ENCODE measurements around the gene RNF130.
"Not testable (repeated sequence)": the region's sequence is repeated elsewhere in the genome, so short reads cannot be mapped to it uniquely, and the experiment has no call there.

RNF130 gene

GRCh38 chr5:179974246-179974945 lies 97.2 kb downstream of the RNF130 start:
- no peak for DNase-seq (ENCODE audit: low spot score)

DNA sequence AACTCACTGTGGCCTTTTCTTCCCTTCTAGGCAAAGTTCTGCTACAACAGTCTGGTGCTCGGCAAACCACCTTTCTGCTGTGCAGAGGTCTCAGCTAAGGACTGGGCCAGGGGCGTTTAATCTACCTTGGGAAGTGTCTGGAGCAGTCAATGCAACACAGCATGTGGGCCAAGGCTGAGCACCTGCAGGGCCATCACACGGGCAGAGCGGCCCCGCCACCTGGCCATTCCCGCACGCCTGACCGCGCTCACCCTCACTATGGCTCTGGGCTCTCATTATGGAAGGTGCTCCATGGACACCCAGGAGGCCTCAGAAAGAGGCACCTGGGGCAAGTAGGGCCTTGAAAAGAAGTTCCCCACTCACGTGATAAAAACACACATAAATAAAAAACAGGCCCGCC lies 98.2 kb downstream of the RNF130 start:
- no peak for DNase-seq (ENCODE audit: low spot score)

DNA sequence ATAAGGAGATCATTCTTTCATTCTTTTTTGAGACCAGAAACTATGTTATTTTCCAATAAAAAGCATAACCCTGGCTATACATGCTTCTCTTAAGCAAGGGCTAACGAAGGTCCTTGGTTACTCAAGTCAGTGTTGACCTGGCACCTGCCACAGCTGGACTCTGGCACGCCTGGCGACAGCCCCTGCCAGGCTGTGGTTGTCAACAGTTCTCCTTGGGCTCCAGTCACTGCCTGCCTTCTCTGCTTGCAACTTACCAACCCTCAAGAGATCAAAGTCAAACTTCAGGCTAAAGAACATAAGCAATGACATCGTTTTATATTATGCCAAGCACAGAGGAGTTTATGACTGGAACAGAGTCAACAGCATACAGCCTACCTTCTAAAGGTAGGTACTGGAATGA lies 102.4 kb downstream of the RNF130 start:
- no peak for DNase-seq (ENCODE audit: low spot score)

- DNase-seq (ENCODE audit: low spot score) = no peak
Measured at GRCh38 chr5:179967489-179967888, 104.1 kb downstream of the RNF130 start.

DNA sequence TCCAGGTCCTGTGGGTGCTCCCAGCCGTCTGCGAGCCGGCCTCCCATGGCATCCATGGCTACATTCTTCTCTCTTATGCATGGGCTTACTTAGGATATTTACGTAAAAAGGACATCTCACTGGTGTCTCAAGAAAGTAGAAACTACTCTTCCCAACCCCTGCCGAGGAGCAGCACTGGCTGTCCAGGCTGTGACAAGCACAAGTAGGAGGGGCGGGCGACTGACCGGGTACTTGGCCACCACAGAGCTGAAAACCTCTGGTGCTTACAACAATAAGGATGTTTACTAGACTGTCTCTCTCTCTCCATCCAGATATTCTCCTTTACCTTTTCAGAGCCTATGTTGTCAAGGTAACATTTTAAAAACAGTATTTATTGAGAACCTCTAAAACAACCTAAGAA lies 107.5 kb downstream of the RNF130 start:
- DNase-seq (ENCODE audit: low spot score) = no peak

GRCh38 chr5:179963375-179963774 lies 108.2 kb downstream of the RNF130 start:
- DNase-seq (ENCODE audit: low spot score) = no peak

GRCh38 chr5:179960204-179960831 lies 111.2 kb downstream of the RNF130 start:
- no peak for DNase-seq (ENCODE audit: low spot score)

- no peak for DNase-seq (ENCODE audit: low spot score)
Measured at GRCh38 chr5:179959641-179960040, 111.9 kb downstream of the RNF130 start.

- not testable (repeated sequence) for DNase-seq (ENCODE audit: low spot score)
Measured at GRCh38 chr5:179959118-179959517, 112.4 kb downstream of the RNF130 start.

- DNase-seq (ENCODE audit: low spot score) = no peak
Measured at GRCh38 chr5:179955630-179956029, 115.9 kb downstream of the RNF130 start.

- no peak for DNase-seq (ENCODE audit: low spot score)
Measured at GRCh38 chr5:179955062-179955461, 116.5 kb downstream of the RNF130 start.

- DNase-seq (ENCODE audit: low spot score) = no peak
Measured at GRCh38 chr5:179954434-179954833, 117.1 kb downstream of the RNF130 start.

- no peak for DNase-seq (ENCODE audit: low spot score)
Measured at GRCh38 chr5:179953987-179954386, 117.6 kb downstream of the RNF130 start.

GRCh38 chr5:179936976-179937681 lies 134.4 kb downstream of the RNF130 start:
- no peak for DNase-seq (ENCODE audit: low spot score)

DNA sequence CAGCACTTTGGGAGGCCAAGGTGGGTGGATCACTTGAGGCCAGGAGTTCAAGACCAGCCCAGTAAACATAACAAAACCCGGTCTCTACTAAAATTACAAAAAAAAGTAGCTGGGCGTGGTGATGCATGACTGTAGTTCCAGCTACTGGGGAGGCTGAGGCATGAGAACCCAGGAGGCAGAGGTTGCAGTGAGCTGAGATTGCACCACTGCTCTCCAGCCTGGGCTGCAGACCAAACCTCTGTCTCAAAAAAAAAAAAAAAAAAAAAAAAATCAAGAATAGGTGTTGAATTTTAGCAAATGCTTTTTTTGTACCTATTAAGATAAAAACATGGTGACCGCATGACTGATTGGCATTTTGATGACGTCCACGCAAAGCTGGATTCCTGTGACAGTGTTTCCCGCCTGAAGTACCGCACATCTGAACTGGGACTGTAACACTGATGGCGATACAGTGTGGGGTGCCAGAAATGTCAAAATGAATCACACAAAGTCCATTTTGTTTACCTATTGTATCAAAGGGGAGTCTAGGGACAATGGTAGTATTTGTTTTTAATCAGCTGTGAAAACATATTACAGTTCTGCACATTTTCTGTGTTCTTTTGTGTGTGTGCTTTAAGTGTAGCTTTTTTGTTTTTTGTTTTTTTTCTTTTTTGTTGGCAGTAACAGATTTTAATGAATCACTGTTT lies 140.6 kb downstream of the RNF130 start:
- no peak for DNase-seq (ENCODE audit: low spot score)

DNA sequence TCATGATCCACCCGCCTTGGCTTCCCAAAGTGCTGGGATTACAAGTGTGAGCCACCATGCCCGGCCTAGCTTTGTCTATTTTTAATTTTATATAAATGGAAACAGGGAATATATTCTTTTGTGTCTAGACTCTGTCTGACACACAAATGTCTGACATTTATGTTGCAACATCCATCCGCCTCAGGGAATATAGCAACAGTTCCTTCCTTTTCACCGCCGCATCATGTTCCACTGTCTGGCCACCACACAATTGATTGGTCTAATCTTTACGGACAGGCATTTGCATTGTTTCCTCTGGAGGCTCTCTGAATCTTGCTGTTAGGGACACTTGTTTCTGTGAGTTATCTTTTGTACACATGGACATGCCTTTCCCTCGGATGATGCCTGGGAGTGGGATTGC lies 143.7 kb downstream of the RNF130 start:
- no peak for DNase-seq (ENCODE audit: low spot score)

- DNase-seq (ENCODE audit: low spot score) = no peak
Measured at GRCh38 chr5:179926657-179927056, 144.9 kb downstream of the RNF130 start.

GRCh38 chr5:179923436-179923835 lies 148.1 kb downstream of the RNF130 start:
- DNase-seq (ENCODE audit: low spot score) = no peak

DNA sequence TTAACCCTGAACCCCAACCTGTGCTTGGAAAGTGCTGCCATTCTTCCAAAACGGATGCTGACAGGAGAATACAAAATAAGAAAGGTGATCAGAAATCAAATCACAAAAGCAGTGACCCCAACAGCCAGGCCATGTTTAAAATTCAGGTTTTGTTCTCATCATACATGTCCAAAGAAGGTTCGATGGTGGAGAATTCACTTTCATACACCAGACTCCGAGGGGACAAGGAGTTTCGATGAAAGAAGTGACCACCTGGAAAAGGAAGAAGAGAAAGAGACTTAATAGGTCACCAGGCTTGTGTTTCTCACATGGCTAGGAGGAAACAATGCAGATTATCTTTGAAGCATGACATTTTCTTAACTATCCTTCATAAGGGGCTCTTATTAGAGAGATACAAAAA lies 151.4 kb downstream of the RNF130 start:
- no peak for DNase-seq (ENCODE audit: low spot score)

- no peak for DNase-seq (ENCODE audit: low spot score)
Measured at GRCh38 chr5:179919487-179920060, 152.0 kb downstream of the RNF130 start.

DNA sequence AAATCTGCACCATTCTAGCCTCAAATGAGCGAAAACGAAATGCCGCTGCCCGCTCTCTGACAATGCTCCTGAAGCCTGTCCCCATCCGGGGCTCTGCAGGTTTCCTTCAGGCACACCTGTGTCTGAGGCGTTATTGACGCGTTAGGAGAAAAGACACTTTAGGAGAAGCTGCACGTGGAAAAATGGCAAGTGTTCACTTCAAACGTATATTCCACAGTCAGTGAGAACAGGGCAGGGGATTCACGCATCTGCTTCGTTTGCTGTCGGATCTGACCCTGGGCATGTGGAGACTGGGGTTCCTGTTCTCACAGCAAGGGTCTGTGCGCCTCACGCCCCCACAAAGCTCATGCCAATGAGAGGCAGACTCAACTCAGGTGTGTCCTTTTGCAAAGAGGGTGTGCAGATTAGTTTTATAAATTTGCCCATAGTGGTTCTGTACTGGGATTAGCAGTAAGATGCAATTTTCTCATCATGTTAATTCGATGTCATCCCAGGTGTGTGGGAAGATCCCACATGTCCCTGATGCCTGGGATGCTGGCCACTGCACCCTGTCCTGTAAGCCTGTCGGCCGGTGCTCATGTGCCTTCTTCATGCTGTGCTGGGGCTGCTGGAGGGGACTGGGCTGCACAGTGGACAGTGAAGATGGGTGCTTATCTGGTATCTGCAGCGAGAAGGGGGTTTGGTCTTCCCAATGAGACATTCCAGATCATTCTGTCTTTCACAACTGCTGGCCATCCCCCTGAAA lies 152.6 kb downstream of the RNF130 start:
- no peak for DNase-seq (ENCODE audit: low spot score)

- DNase-seq (ENCODE audit: low spot score) = no peak
Measured at GRCh38 chr5:179916523-179916922, 155.0 kb downstream of the RNF130 start.
